Stimulated activated CD4-positive, alpha-beta T cell treated with anti-CD3 and anti-CD28 coated beads, TNF-alpha, amount 100 ng/mL, for 48 hours (primary cell): ENCODE results near the gene PEX7.
"Not testable (repeated sequence)": the region's sequence is repeated elsewhere in the genome, so short reads cannot be mapped to it uniquely, and the experiment has no call there.

Experiments
- DNase-seq, 3 donors: peaks; one replicate each; pipeline ENCODE4 v3.0.0-alpha.2; 2020; ENCODE audit warnings: low read depth in 3 of 3

PEX7 gene

DNA sequence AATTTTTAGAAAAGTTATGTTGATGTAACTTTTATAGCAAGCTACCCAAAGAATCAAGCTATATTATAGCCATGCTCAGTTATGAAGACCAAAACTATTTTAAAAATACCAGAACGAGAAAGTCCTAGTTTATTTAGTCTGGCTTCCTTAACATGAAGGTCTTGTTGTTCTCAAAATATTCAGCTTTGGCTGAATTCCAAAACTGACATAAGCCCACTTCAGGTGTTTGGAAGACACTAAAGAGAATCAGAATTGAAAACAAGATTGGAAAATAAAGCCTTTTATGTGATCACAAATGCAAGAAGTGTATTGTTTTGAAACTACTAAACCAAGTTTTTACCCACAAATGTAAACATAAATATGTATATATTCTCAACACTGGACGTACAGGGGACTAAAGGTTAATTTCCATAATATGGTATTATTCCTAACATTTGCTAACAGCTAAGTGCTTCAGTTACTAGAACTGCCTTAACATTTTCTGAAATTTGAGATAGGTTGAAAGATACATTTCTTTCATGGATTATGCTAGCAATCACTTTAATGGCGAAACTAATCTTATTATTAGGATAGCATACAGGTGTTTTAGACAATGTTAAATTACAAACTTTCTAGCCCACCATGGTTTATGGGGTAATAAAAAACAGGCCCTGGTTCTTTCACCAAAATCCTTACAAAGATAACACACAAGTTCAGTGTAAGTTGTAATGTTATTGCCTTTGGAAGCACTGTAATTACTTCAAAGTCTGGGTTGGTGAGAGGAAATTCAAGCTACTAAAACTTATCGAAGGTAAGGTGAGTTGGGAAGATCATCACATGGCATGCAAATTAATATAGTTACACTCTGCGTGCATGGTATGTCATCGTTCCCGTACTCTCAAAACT is 31.7 kb upstream of the PEX7 start:
- no peak for DNase-seq

GRCh38 chr6:136791296-136792094 is 30.9 kb upstream of the PEX7 start:
- DNase-seq, result peak in 1 of 3 donors; percentile 24

DNA sequence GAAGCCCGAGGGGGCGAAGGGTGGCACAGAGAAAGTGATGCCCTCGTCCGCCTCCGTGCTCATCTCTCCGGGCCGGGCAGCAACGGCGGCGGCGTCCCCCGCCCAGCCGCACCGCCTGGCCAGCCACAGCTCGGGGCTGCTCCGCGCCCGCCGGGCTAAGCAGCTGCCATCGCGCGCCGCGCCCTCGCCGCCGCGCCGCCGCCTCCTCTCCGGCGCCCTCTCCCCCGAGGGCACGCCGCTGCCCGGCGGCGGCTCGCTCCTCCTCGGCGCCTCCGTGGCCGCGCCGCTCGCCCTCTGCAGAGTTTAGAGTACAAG is 30.3 kb upstream of the PEX7 start:
- no peak for DNase-seq

DNA sequence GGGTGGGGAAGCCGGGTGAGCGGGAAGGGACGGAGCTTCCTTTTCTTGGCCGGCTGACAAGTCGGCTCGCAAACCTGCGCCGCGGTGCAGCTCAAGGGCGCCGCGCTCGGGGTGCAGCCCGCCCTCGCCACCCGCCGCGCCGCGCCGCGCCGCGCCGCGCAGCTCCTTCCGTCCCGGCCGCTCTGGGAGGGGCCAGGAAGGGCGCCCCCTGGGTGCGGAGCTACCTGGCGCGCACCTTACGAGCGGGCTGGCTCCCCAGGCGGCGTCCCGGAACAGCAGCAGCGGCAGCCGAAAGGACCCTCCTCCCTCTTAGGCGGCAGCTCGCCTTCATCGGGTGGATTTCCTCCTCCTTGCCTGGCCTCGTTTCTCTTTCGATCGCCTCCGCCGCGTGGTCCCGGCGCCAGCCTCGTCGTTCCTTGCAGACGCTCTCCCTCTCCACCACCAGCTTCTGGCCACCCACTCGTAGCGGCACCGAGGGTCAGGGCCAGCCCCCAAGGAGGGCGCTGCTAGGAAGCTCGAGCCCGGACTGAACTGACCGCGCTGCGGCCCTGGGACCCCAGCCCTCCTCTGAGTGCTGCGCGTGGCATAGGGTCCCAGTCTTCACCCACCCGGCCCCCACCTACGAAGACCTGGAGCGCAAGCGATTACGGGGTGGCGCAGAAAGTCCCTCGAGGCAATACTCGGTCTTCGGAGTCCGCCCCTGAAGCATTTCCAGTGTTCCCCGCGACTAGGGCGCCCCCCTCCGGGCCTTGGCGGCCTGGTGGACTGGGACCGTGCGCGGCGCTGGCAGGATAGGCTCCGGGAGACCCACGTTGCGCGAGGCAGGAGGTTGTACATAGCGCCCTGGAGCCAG is 29.8 kb upstream of the PEX7 start, which contains the start of gene MAP3K5:
Gene MAP3K5 (minus strand): TSS at position 68 of the 853 bp plus-strand sequence. CDS start 320 bp downstream, outside the sequence.
- DNase-seq, result peak; percentile 89 to 92 (median 90)

GRCh38 chr6:136793363-136793762 is 29.0 kb upstream of the PEX7 start:
- no peak for DNase-seq

DNA sequence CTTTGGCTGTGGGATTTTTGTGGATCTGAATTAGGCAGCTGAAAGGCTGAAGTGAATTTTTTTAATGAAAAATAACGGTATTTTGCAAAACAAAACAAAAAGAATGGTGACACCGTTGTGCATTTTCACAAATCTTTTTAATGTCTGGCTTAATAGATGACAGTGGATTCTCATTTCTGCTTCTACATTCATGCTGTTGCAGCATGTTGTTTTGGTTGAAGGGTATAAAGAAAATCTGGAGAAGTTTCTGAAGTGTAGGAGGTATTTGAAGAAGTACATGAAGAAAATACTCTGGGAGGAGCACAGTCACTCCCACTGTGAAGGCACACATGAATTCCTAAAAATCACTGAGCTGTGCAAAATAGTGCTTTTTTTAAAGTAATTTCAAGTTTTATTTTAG is 27.0 kb upstream of the PEX7 start:
- no peak for DNase-seq

DNA sequence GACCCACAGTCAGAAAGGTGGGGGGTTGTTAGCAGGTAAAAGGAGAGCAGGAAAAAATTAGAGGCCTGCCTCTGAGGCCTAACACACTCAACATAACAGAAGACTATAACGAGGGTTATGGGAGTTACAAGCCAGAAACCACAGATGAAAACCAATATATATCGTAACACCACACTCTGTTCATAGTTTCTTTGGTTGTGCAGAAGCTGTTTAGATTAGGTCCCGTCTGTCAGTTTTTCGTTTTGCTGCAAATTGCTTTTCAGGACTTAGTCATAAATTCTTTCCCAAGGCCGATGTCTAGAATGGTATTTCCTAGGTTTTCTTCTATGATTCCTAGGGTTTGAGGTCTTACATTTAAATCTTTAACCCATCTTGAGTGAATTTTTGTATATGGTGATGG is 26.4 kb upstream of the PEX7 start:
- DNase-seq, result no peak

DNA sequence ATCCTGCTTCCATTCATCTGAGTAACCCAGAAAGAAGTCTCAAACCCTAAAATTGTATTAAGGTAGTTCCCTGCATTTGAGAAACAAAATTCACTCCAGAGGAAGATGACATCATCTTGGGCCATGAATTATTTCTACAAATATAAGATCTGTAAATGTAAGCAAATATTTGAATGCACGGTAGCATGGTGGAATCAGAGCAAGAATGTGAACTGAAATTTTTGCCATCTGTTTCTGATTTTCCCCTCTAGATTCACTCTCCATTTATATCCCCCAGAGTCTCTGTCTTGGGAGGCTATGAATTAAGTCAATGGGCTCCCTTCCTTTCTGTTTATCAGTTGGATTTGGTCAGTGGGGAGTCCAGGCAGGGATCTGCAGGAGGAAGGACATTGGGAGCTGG is 24.3 kb upstream of the PEX7 start:
- DNase-seq, result no peak

- DNase-seq, result no peak
Measured at GRCh38 chr6:136801581-136801980, 20.8 kb upstream of the PEX7 start.

GRCh38 chr6:136803608-136804007 is 18.8 kb upstream of the PEX7 start:
- no peak for DNase-seq

GRCh38 chr6:136809091-136809860 is 13.1 kb upstream of the PEX7 start:
- DNase-seq, result no peak

GRCh38 chr6:136811272-136811671 is 11.1 kb upstream of the PEX7 start:
- no peak for DNase-seq

- DNase-seq, result no peak
Measured at GRCh38 chr6:136812174-136812573, 10.2 kb upstream of the PEX7 start.

DNA sequence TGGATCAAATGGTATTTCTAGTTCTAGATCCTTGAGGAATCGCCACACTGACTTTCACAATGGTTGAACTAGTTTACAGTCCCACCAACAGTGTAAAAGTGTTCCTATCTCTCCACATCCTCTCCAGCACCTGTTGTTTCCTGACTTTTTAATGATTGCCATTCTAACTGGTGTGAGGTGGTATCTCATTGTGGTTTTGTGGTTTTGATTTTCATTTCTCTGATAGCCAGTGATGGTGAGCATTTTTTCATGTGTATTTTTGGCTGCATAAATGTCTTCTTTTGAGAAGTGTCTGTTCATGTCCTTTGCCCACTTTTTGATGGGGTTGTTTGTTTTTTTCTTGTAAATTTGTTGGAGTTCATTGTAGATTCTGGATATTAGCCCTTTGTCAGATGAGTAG is 6.8 kb upstream of the PEX7 start:
- DNase-seq, result not testable (repeated sequence)

DNA sequence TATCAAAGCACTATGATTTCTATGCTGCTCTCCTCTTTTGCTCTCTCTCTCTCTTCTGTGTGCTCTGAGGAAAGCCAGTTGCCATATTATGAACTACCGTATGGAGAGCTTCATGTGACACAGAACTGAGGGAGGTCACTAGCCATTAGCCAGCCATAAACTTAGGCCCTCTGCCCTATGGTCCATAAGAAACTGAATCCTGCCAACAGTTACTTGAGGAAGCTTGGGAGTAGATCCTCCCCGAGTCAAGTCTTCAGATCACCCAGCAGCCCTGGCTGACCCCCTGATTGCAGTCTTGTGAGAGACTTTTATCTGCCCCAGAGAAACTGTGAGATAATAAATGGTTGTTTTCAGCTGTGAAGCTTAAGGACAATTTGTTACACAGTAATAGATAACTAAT is 5.7 kb upstream of the PEX7 start:
- no peak for DNase-seq

DNA sequence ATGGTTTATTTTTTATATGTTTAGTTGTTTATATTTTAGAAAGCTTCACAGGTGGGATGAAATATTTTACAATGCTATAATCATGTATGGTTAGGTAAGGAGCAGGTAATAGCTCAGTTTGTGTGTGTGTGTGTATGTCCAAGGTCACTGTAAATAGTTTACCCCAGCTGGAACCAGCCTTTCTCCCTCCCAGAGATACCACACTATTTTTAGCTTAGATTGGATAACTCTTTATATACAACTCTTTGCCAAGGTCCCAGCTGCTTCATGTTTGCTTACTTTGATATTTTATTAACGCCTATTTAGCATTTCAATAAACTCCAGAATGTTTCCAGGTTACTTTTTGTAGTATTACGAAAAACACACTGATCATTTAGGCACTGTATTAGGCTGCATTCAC is 1.8 kb upstream of the PEX7 start:
- DNase-seq, result no peak

- peak in 1 of 3 donors; percentile 18 for DNase-seq
Measured at GRCh38 chr6:136822046-136822375, 381 bp upstream of the PEX7 start.

- DNase-seq, result peak in 1 of 3 donors; percentile 10
Measured at GRCh38 chr6:136823128-136823660, 802 bp downstream of the PEX7 start.

GRCh38 chr6:136826216-136826615 is 3.8 kb downstream of the PEX7 start:
- no peak for DNase-seq

DNA sequence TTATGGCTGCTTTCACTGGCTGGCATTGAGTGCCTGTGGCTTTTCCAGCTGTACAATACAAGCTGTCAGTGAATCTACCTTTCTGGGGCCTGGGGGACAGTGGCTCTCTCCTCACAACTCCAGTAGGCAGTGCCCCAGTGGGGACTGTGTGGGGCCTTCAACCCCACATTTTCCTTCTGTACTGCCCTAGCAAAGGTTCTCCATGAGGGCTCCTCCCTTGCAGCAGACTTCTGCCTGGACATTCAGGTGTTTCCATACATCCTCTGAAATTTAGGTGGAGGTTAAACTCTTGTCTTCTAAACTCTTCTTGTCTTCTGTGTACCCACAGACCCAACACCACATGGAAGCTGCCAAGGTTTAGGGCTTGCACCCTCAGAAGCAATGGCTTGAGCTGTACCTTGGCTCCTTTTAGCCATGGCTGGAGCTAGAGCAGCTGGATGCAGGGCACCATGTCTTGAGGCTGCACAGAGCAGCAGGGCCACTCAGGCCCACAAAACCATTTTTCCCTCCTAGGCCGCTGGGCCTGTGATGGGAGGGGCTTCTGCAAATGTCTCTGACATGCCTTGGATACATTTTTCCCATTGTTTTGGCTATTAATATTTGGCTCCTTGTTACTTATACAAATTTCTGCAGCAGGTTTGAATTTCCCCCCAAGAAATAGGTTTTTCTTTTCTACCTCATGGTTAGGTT is 9.6 kb downstream of the PEX7 start:
- DNase-seq, result no peak
